Coronary artery (tissue), 2 donors: Measurements from ENCODE around the gene RAB22A.
A peak's percentile ranks its signal among the peaks of the same experiment; 100 is the strongest.

ENCODE experiments used
- DNase-seq: peaks from one replicate; pipeline ENCODE4 v3.0.0-alpha.2; 2017; ENCODE audit warnings: low spot score
- H3K27ac ChIP-seq, 2 donors: fragments of 200-600 bp; sonication (generic); one replicate each; pipeline ENCODE4 v1.5.1; 2016 to 2019
- H3K4me3 ChIP-seq: fragments of 200-600 bp; sonication (generic); 2 replicates; pipeline ENCODE4 v1.5.1; 2016; ENCODE audit warnings: mild to moderate bottlenecking, moderate library complexity
- CTCF ChIP-seq: fragments of 200-600 bp; sonication (generic); IDR thresholded peaks from one replicate; pipeline ENCODE4 v1.5.1; 2019; ENCODE audit warnings: antibody characterized with exemption

Gene RAB22A, protein sequence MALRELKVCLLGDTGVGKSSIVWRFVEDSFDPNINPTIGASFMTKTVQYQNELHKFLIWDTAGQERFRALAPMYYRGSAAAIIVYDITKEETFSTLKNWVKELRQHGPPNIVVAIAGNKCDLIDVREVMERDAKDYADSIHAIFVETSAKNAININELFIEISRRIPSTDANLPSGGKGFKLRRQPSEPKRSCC

DNA sequence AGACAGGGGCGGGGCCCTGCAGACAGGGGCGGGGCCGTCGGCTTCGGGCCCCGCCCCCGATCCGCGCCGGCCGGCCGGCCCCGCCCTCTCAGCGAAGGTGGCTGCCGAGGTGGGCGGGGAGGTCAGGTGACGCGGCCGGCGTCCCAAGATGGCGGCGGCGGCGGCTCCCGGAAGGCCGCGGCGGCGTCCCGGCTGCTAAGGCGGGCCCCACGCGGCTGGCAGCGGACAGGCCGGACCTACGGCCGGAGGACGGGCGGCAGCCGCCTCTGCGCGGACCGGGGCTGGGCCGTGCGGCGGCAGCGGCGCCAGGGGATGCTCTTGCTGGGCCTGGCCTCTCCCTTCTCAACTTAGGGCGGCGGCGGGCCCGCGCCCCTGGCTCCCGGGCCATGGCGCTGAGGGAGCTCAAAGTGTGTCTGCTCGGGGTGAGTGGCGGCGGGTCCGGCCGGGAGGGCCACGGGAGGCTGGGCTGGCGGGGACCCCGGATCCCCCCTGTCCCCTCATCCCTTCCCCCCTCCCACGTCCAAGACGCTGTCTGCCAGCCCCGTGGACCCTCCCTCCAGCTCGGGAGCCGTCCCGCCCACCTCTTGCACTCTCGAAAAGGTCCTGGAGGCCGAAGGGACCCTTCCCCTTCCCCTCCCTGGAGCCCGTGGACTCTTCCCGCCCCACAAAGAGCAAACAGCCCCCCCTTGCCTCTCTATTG is at the start of gene RAB22A:
Gene RAB22A, plus strand, starts transcription at position 125 of the 700 bp plus-strand sequence. Its CDS starts 262 bp downstream, at position 387.
- H3K4me3 ChIP-seq: peak within 1 kb of the TSS; percentile 96
- DNase-seq: peak; percentile 80
- H3K27ac ChIP-seq: peak within 1 kb of the TSS; percentile 69 to 87
- TF ChIP-seq CTCF: no peak

- Histone ChIP-seq H3K27ac (no peak overlapping the region), H3K4me3 (no peak overlapping the region)
- TF ChIP-seq CTCF: no peak
- no peak for DNase-seq
Observed at GRCh38 chr20:58260006-58260405, 49.5 kb upstream of the RAB22A start.

DNA sequence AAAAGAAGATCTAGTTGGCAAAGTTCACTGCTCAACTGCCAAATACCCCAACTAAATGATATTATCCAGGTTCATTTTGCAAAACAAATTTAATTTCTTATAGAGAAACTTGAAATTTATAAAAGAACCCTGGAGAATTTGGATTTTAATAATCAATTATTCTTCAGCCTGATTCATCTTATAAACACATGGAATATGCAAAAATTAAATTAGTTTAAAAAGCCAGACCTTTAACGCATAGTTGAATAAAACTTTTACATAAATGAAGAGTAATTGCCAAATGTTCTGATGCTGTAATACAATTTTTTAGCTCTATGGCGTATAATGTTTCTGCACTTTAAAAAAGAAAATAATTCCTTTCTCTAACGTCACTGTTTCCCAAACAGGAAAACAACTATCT is 47.9 kb upstream of the RAB22A start:
- H3K27ac ChIP-seq: no peak overlapping the region
- DNase-seq: no peak
- TF ChIP-seq CTCF: no peak
- H3K4me3 ChIP-seq: no peak overlapping the region

DNA sequence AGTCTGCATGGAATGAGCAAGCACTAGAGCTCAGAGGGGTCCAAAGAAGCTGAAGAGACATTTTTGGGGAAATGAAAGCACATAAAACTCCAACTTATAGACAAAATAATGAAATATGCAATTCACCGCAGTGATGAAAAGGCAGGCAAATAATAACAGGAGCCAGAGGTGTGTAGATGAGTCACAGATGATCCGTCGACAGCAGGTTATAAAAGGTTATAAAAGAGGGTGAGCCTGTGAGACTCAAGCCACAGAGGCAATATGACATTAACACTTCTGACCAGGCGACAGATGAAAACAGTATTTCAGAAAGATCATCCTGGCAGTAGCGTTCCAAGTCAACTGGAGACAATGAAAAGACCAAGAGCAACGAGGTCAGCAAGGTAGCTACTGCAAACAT is 45.2 kb upstream of the RAB22A start:
- H3K27ac ChIP-seq: no peak overlapping the region
- DNase-seq: no peak
- H3K4me3 ChIP-seq: no peak overlapping the region
- TF ChIP-seq CTCF: no peak

DNA sequence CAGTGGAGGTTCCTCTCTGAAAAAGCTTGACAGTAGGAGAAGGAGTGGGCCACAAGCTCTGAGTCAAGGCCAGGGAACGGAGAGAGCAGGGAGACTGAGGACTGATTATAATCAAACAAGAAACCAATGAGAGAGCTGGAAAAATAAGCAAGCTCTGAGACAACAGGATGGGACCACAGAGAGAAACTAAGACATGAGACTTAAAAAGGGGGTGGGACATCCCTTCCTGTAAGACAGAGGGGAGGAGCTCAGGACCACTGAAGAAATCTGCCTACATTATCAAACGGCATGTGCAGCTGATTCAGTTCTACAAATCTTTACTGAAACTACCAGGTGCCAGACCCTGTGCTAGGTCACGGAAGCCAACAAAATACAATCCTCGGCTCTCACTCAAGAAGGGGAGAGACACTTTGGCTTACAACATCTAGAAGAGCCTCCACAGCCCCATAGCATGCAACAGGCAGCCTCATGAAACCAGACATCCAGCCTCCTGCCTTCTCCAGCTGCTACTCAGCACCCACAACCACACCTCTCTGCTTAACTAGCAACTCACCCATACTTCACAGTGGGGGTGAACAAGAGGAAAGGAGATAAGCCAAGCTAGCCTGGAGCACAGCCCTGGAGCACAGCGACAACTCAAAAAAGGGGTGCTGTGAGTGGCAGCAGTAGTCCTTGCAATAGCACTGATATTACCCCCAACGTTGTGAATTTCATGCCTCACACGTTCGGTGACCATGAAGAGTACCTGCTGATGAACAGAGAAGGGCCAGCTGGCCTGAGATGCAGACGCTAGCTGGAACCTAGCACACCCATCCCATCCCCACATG is 41.9 kb upstream of the RAB22A start:
- no peak for DNase-seq
- TF ChIP-seq CTCF: no peak

GRCh38 chr20:58268421-58268821 is 41.1 kb upstream of the RAB22A start:
- Histone ChIP-seq H3K27ac (no peak overlapping the region), H3K4me3 (no peak overlapping the region)
- DNase-seq: no peak
- no peak for TF ChIP-seq CTCF

More for the DNA sequence above, 41.9 kb upstream of the RAB22A start:
- H3K27ac ChIP-seq: no peak overlapping the region
- H3K4me3 ChIP-seq: no peak overlapping the region
